IPS DF 6.9 (cell line): ENCODE measurements around the gene VCX2.
"Not testable (repeated sequence)": the region's sequence is repeated elsewhere in the genome, so short reads cannot be mapped to it uniquely, and the experiment has no call there.

Experiments
- DNase-seq: peaks from one replicate; pipeline ENCODE4 v3.0.0-alpha.2; 2013; ENCODE audit warnings: low read depth, low spot score
- H3K27ac ChIP-seq: one replicate; pipeline ENCODE4 v1.5.1; 2013; ENCODE audit warnings: low read length, control low read depth
- H3K27me3 ChIP-seq: 2 replicates; pipeline ENCODE4 v1.6.1; 2013; ENCODE audit warnings: mild to moderate bottlenecking, low read length; ENCODE audit not compliant: control insufficient read depth, insufficient read depth
- H3K36me3 ChIP-seq: 2 replicates; pipeline ENCODE4 v1.6.1; 2013; ENCODE audit warnings: low read length; ENCODE audit not compliant: control insufficient read depth, insufficient read depth
- H3K4me1 ChIP-seq: 2 replicates; pipeline ENCODE4 v1.6.1; 2013; ENCODE audit warnings: low read length; ENCODE audit not compliant: control insufficient read depth, insufficient read depth
- H3K4me3 ChIP-seq: 2 replicates; pipeline ENCODE4 v1.5.1; 2013; ENCODE audit warnings: mild to moderate bottlenecking, low read length
- H3K9me3 ChIP-seq: 2 replicates; pipeline ENCODE4 v1.6.1; 2013; ENCODE audit warnings: low read length, inconsistent platforms; ENCODE audit not compliant: control insufficient read depth, insufficient read depth
- WGBS: extraction: QIAGEN DNeasy Blood & Tissue Kit; methylation state at CpG from one replicate; pipeline ENCODE4 v1.1.7; 2013; ENCODE audit warnings: mixed read lengths, missing lambda C conversion rate; ENCODE audit not compliant: insufficient read length, insufficient coverage; 5-methylcytosine and 5-hydroxymethylcytosine counted together

Gene VCX2

GRCh38 chrX:8183346-8183745 is 12.3 kb upstream of the VCX2 start:
- DNase-seq = no peak
- Histone ChIP-seq H3K4me3 (no peak overlapping the region), H3K27ac (no peak overlapping the region), H3K9me3 (no peaks in the 10 kb centered on the region), H3K36me3 (no peaks in the 10 kb centered on the region), H3K4me1 (no peaks in the 10 kb centered on the region), H3K27me3 (no peaks in the 10 kb centered on the region)
- WGBS = no CpG with 5 or more reads among the region's 1 CpG

DNA sequence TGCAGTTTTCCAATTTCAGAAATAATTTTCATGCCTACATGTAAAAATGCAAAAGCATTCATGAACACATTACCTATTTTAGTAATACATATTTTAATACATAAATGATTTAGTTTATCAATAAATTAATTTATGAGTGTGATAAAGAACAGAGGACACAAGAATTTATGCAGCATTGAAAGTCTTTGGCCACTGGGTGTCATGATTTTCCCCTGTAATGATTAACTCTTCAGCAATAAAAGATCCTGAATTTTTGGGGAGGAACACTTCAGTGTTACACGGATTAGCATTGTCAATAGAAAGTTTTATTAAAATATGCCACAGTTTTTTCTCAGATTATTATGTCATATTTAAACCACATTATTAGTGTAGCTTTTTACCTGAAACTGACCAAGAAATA is 8.6 kb upstream of the VCX2 start:
- no CpG with 5 or more reads among the region's 1 CpG for WGBS
- DNase-seq = no peak
- no peaks in the 10 kb centered on the region for H3K36me3 ChIP-seq

DNA sequence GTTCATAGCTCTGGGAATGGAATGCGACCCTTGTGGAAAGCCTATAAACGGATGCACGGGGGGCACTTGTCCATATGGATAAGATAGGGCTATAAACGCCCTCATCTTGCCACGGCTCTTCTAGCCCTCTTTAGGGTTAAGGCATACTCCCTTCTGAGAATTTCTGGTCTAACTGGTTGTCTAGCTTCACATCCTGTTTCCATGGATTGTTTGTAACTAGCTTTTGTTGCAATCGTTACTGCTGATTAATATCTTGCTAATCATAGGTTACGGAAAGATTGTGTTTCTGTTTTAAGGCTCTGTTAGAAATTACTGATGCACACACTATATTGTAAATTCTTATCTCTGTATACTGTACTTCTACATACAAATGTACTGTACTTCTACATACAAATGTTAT is 17.1 kb downstream of the VCX2 start:
- H3K27ac ChIP-seq, H3K36me3 ChIP-seq, H3K4me1 ChIP-seq, H3K27me3 ChIP-seq, H3K9me3 ChIP-seq, DNase-seq, H3K4me3 ChIP-seq: not testable (repeated sequence)
- WGBS = no CpG with 5 or more reads among the region's 7 CpGs

More for the DNA sequence above, 8.6 kb upstream of the VCX2 start:
- Histone ChIP-seq H3K4me3 (no peak overlapping the region), H3K4me1 (no peaks in the 10 kb centered on the region), H3K9me3 (no peaks in the 10 kb centered on the region), H3K27ac (no peak overlapping the region), H3K27me3 (no peaks in the 10 kb centered on the region)

- Histone ChIP-seq H3K9me3 (no peaks in the 10 kb centered on the region), H3K36me3 (no peaks in the 10 kb centered on the region), H3K4me3 (no peak overlapping the region), H3K27me3 (no peaks in the 10 kb centered on the region), H3K27ac (no peak overlapping the region), H3K4me1 (no peaks in the 10 kb centered on the region)
- DNase-seq = no peak
- no CpG with 5 or more reads among the region's 4 CpGs for WGBS
These were observed 23.8 kb downstream of the VCX2 start for GRCh38 chrX:8147226-8147625.

- WGBS = no CpG with 5 or more reads among the region's 24 CpGs
- no peaks in the 10 kb centered on the region for H3K36me3 ChIP-seq
- H3K4me3 ChIP-seq = no peak overlapping the region
- no peak for DNase-seq
- no peaks in the 10 kb centered on the region for H3K27me3 ChIP-seq
- H3K9me3 ChIP-seq = no peaks in the 10 kb centered on the region
- H3K4me1 ChIP-seq = no peaks in the 10 kb centered on the region
- H3K27ac ChIP-seq = no peak overlapping the region
These were observed 26.1 kb downstream of the VCX2 start for GRCh38 chrX:8144925-8145324.

GRCh38 chrX:8141896-8142295 is 29.2 kb downstream of the VCX2 start:
- H3K27me3 ChIP-seq = no peaks in the 10 kb centered on the region
- H3K27ac ChIP-seq = no peak overlapping the region
- H3K4me3 ChIP-seq = no peak overlapping the region
- no peaks in the 10 kb centered on the region for H3K36me3 ChIP-seq
- WGBS = no CpG with 5 or more reads among the region's 3 CpGs
- no peak for DNase-seq
- no peaks in the 10 kb centered on the region for H3K4me1 ChIP-seq
- no peaks in the 10 kb centered on the region for H3K9me3 ChIP-seq

DNA sequence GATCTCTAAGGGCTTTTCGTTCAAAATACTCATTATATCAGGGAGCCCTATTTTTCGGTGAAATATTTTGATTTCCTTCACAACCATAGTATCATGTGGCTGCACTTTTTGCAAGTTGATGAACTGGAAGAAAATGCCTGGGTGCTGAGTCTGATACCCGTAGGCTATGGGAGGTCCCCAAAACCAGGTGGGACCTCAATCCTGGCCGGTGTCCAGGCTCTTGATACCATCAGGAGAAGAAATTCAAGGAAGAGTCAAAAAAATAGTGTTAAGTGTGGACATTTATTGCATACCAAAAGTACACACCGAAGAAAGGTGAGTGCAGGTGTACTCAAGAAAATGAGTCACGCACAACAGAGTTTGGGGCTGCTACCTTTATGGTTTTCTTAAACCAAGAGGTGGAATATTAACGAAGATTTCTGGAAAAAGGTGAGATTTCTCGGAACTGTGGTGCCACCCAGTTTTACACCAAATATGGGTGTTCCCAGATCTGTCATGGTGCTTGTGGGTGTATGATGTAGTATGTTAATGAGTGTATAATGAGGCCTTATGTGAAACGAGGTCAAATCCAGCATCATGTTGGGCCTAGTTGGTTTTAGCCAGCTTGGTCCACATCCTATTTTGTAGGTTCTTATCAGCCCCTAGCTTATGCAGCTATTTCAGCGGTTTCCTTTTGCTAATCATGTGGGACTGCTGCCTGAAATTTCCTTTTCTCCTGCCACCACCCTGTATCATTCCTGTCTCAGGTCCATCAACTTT is 29.9 kb downstream of the VCX2 start:
- Histone ChIP-seq H3K9me3 (no peaks in the 10 kb centered on the region), H3K27me3 (no peaks in the 10 kb centered on the region), H3K27ac (no peak overlapping the region), H3K4me1 (no peaks in the 10 kb centered on the region), H3K36me3 (no peaks in the 10 kb centered on the region), H3K4me3 (no peak overlapping the region)
- WGBS = no CpG with 5 or more reads among the region's 10 CpGs
- no peak for DNase-seq

DNA sequence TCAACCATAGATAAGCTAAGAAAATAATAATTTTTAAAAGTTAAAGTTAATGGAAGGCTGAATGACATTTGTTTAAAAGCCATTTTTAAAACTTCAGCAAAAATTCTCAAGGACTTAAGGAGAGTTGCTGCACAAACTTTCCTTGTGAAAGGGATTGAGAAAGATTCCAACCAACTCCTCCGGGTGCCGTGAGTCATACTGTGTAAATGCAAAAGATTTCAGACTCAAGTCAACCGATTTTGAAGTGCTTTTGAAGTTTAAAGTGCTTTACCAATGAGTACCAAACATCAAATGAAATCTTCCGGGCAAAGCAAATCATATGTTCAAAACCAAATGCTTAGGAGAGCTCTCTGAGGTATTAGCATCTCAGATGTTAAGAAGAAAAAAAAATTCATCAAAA is 31.4 kb downstream of the VCX2 start:
- WGBS = no CpG with 5 or more reads among the region's 4 CpGs
- no peak for DNase-seq
- Histone ChIP-seq H3K4me3 (no peak overlapping the region), H3K36me3 (no peaks in the 10 kb centered on the region), H3K27ac (no peak overlapping the region), H3K27me3 (no peaks in the 10 kb centered on the region), H3K4me1 (no peaks in the 10 kb centered on the region), H3K9me3 (no peaks in the 10 kb centered on the region)

DNA sequence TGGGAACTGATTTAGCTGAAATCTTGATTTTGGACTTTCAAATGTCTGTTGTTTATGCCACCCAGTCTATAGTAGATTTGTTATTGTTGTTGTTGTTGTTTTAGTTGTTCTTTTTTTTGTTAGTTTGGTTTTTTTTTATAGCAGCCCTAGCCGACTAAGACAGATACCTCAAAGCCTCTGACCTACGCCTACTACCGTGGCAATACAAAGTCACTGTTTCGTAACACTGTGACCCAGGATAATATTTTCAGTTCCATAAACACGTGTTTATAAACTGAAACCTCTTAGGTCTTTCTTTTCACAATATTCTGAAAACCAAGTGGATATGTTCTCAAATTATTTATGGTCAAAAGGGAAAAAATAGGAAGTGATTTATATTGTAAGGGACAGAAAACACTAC is 32.8 kb downstream of the VCX2 start:
- no peaks in the 10 kb centered on the region for H3K9me3 ChIP-seq
- H3K36me3 ChIP-seq = no peaks in the 10 kb centered on the region
- no peak overlapping the region for H3K4me3 ChIP-seq
- H3K27ac ChIP-seq = no peak overlapping the region
- H3K4me1 ChIP-seq = no peaks in the 10 kb centered on the region
- no peaks in the 10 kb centered on the region for H3K27me3 ChIP-seq
- no CpG with 5 or more reads among the region's 5 CpGs for WGBS
- DNase-seq = no peak

- Histone ChIP-seq H3K27me3 (no peaks in the 10 kb centered on the region), H3K4me1 (no peaks in the 10 kb centered on the region), H3K27ac (no peak overlapping the region), H3K36me3 (no peaks in the 10 kb centered on the region), H3K9me3 (no peaks in the 10 kb centered on the region), H3K4me3 (no peak overlapping the region)
- WGBS = no CpG with 5 or more reads among the region's 3 CpGs
- DNase-seq = no peak
These were observed 44.4 kb downstream of the VCX2 start for GRCh38 chrX:8126648-8127047.

DNA sequence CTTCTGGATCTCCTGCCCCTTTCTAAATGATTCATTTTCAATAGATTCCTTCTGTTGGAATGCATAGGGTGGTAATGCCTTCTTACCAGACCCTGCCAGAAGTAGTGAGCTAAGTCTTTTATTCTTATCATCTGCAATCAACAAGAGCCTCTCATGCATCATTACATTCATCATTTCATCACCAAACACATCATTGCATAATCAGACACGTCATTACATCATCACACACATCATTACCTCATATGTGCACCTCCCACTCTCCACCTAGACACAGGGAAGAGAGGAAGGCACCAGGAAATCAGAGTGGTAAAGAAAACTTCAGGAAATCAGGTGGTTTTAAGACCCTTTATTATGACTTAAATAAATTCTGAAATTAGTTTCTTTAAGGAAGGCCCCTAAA is 45.0 kb downstream of the VCX2 start:
- Histone ChIP-seq H3K4me1 (no peaks in the 10 kb centered on the region), H3K36me3 (no peaks in the 10 kb centered on the region), H3K27ac (no peak overlapping the region), H3K9me3 (no peaks in the 10 kb centered on the region), H3K27me3 (no peaks in the 10 kb centered on the region), H3K4me3 (no peak overlapping the region)
- no peak for DNase-seq
- 100% methylated on average over 1 of the region's 1 CpG for WGBS
